Measurements from ENCODE around the gene NR2E3. TPM values are rescaled to one million over a fixed set of nuclear protein-coding genes. Genes with fewer than 3 reads are reported as not detected.

Gene NR2E3
- total RNA-seq, 1 donor from 2014 or later, result not detected

GRCh38 chr15:71821547-71822129, 11.3 kb downstream of the NR2E3 start:
- no peak overlapping the region for H3K27ac Mint-ChIP-seq (ENCODE audit: unreplicated experiment)
- peaks cover 7% of the 10 kb centered on the region for H3K4me1 Mint-ChIP-seq (ENCODE audit: low read depth)
- H3K36me3 Mint-ChIP-seq (ENCODE audit: low read depth), result peaks cover 34% of the 10 kb centered on the region
- no peaks in the 10 kb centered on the region for H3K27me3 Mint-ChIP-seq (ENCODE audit: low read depth)
- DNase-seq (ENCODE audit: low spot score), result no peak
- TF ChIP-seq CTCF (IDR thresholded peaks at IDR 0.05), result no peak
- H3K4me3 Mint-ChIP-seq (ENCODE audit: unreplicated experiment), result no peak overlapping the region
- H3K9me3 Mint-ChIP-seq (ENCODE audit: low read depth), result peaks cover 30% of the 10 kb centered on the region

GRCh38 chr15:71822890-71823630, 12.7 kb downstream of the NR2E3 start:
- H3K9me3 Mint-ChIP-seq (ENCODE audit: low read depth), result peaks cover 30% of the 10 kb centered on the region
- H3K36me3 Mint-ChIP-seq (ENCODE audit: low read depth), result peaks cover 45% of the 10 kb centered on the region
- no peak overlapping the region for H3K27ac Mint-ChIP-seq (ENCODE audit: unreplicated experiment)

GRCh38 chr15:71823801-71824200, 13.4 kb downstream of the NR2E3 start:
- Mint-ChIP-seq H3K4me1 (ENCODE audit: low read depth) (peaks cover 7% of the 10 kb centered on the region), H3K27ac (ENCODE audit: unreplicated experiment) (no peak overlapping the region), H3K9me3 (ENCODE audit: low read depth) (peaks cover 28% of the 10 kb centered on the region), H3K36me3 (ENCODE audit: low read depth) (peaks cover 45% of the 10 kb centered on the region), H3K27me3 (ENCODE audit: low read depth) (no peaks in the 10 kb centered on the region), H3K4me3 (ENCODE audit: unreplicated experiment) (no peak overlapping the region)
- DNase-seq (ENCODE audit: low spot score), result no peak
- no peak for TF ChIP-seq CTCF (IDR thresholded peaks at IDR 0.05)

More at GRCh38 chr15:71822890-71823630, 12.7 kb downstream of the NR2E3 start:
- no peak for DNase-seq (ENCODE audit: low spot score)
- no peaks in the 10 kb centered on the region for H3K27me3 Mint-ChIP-seq (ENCODE audit: low read depth)
- no peak for TF ChIP-seq CTCF (IDR thresholded peaks at IDR 0.05)
- peaks cover 7% of the 10 kb centered on the region for H3K4me1 Mint-ChIP-seq (ENCODE audit: low read depth)
- H3K4me3 Mint-ChIP-seq (ENCODE audit: unreplicated experiment), result no peak overlapping the region

- Mint-ChIP-seq H3K4me1 (ENCODE audit: low read depth) (peaks cover 7% of the 10 kb centered on the region), H3K36me3 (ENCODE audit: low read depth) (peaks cover 57% of the 10 kb centered on the region), H3K27ac (ENCODE audit: unreplicated experiment) (no peak overlapping the region), H3K9me3 (ENCODE audit: low read depth) (peaks cover 27% of the 10 kb centered on the region), H3K4me3 (ENCODE audit: unreplicated experiment) (no peak overlapping the region), H3K27me3 (ENCODE audit: low read depth) (no peaks in the 10 kb centered on the region)
- no peak for TF ChIP-seq CTCF (IDR thresholded peaks at IDR 0.05)
- no peak for DNase-seq (ENCODE audit: low spot score)
These were observed 14.8 kb downstream of the NR2E3 start for GRCh38 chr15:71825021-71825730.

GRCh38 chr15:71826196-71826595, 15.8 kb downstream of the NR2E3 start:
- Mint-ChIP-seq H3K9me3 (ENCODE audit: low read depth) (peaks cover 19% of the 10 kb centered on the region), H3K27ac (ENCODE audit: unreplicated experiment) (no peak overlapping the region), H3K4me3 (ENCODE audit: unreplicated experiment) (no peak overlapping the region), H3K36me3 (ENCODE audit: low read depth) (peaks cover 58% of the 10 kb centered on the region), H3K27me3 (ENCODE audit: low read depth) (no peaks in the 10 kb centered on the region), H3K4me1 (ENCODE audit: low read depth) (peaks cover 7% of the 10 kb centered on the region)
- TF ChIP-seq CTCF (IDR thresholded peaks at IDR 0.05), result no peak
- DNase-seq (ENCODE audit: low spot score), result no peak

Data from chondrocyte (in vitro differentiated cells).